ENCODE results near the gene MISFA.
"Not testable (repeated sequence)": the region's sequence is repeated elsewhere in the genome, so short reads cannot be mapped to it uniquely, and the experiment has no call there.

The MISFA gene

DNA sequence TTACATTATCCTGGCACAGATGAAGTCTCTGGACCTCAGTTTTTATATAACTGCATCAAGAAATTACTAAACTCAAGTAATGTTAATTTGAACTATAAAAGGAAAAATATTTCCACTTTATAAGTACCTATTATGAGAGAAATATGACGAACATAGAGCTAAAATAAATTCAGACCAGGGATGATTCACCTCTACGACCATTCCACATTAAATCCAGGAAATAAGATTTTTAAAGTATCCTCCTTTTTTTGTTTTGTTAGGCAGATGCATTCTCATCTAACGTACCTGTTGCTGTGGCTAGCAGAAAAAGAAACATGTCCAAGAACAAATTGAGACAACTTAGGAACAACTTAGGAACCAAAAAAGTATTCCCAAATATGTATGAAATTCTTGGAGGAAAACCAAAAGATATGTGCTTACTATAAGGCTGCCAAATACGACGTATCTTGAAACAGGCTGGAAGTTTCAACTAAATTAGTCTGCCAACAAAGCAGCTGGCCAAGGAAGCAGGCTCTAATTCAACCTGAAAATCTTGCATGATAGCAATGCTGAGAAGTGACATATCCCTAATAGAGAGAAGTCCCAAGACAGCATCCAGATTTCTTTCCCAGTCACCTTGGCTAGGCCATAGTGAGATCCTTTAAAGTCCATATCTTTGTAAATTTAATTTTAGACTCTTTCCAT is 18.9 kb downstream of the MISFA start:
- no peak for DNase-seq

DNA sequence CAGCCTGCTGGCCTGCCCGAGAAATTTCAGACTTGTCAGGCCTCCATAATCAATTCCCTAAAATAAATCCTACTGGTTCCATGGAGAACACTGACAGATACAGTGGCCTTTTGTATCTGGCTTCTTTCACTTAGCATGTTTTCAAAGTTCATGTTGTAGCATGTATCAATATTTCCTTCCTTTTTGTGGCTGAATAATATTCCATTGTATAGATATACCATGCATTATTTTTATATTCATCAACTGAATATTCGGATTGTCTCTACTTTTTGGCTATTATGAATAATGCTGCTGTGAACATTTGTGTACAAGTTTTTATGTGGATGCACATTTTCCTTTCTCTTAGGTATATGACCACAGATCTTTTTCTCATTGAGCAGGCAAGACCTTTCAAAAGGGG is 24.1 kb downstream of the MISFA start:
- no peak for DNase-seq

DNA sequence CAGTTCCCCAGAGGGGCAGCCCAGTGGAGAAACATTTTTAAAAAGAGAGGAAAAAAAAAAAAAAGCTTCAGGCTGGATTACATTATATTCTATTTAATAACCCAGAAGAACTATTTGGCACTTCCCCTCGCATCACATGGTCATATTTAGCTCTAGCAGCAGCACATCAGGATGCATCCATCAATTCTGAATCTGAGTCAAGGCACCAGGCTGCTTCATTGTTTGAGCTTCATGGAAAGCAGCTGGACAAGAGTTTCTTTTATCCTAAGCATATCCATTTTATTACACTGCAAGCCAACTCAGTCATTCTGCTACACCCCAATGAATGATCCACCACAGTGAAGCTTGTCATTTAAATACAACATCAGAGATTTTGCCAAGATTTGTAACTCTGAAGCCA is 24.6 kb downstream of the MISFA start:
- no peak for DNase-seq

DNA sequence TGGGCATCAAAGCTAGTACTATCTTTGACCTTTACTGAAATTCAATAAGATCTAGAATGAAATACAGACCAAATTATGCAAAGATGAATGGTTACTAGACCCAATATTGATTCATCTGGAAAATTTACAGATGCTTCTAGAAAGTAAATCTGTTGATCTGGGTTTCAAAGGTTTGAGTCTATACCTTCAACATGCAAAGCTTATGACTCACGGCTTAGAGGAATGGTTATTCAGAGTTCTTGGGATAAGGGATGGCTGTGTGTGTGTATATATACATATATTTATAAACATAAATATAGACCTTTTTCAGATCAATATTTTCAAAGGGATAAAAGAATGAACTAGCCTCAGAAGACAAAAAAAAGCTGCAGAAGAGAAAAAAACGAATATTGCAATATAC is 33.3 kb downstream of the MISFA start:
- no peak for DNase-seq

DNA sequence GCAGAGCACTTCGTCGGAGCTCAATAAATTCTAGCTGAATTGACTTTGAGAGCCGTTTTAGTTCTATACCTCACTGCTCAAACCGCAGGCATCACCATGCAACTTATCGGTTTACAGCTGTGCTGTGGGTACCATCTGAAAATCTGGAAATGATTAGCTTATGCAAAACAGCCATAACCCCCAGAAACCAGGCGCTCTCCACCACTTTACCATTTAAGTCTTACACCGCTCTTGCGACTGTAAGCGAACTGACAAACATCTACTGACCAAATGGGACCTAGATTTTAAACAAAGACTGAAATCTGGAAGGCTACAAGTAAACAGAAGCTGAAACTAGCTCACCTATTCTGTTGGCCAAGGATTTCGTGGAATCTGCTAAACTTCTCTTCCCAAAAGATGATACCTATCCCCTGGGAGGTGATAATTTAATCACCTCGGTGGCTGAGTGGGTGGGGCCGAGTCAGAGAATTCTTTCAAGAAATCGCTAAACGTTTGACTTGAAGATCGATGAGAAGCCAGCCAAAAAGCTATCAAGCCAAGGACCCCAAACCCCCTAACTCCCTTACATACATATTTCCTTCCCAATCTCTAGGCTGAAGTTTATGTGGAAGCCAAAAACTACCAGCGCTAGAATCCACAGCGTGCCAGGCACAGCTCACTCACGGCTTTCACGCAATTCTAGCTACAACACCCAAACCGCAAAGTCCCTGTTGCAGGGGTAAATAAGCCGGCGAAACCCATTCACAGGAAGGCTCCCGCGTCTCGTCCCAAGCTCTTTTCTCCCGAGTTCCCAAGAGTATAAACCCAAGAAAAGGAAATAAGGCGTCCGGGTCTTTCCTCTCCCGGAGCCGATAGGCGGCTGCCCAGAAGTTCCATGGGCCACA is 33.9 kb downstream of the MISFA start:
- DNase-seq: no peak

DNA sequence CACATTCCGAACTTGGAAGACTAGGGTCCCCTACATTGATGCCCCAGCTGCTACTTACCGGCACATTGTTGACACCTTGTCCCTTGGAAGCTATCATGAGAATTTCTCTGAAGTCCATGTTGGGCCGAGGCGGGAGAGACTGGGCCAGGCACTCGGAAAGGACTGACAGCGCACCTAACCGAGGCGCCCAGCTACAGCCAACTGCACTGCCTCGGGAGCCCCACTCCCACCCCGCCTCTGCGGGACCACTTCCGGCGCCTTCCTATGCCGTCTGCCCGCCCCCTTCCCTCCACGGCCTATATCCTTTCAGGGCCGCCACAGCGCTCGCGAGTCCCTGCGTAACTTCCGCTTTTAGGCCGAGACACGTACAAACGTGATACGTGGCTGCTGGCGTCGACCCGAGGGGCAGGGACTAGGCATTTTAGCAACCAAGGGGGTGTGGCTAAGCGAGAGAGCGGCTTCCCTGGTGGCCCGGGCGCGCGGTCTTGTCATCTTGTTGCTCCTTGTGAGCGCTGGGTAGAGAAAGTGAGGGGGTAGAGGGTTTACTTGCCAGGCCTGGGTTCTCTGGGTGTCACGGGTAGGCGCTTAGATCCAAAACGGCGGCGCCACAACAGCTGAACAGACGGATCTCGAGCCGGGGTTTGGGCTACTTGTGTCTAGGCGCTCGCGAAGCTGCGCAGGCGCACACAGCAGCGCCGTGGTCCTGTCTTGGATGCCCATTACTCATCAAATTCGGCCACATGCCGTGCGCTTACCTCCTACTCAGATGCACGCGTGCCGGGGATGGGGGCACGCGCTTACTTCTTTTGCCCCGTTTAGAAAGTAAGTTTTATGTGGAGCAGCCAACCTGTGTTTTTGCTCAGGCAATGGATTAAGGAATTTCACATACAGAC is 34.8 kb downstream of the MISFA start, which contains the start of gene SPTY2D1:
Gene SPTY2D1 (minus strand): TSS at position 203 of the 893 bp plus-strand sequence. CDS start 85 bp downstream, at position 118.
- peak; percentile 88 to 96 (median 93) for DNase-seq

DNA sequence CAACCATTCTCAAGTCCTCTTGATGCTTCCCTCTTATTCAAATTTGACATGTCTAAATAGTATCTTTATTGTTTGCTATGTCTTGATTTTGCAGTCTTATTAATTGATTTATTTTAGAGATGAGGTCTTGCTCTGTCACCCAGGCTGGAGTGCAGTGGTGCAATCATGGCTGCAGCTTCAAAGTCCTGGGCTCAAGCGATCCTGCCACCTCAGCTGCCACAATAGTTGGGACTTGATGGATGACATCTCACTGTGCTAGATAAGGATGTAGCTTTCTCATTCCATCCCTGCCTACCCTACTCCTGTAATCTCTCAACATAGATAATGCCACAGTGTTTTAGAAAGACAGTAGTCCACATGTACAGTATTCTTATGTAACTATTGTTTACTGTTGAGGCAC is 42.1 kb downstream of the MISFA start:
- no peak for DNase-seq

DNA sequence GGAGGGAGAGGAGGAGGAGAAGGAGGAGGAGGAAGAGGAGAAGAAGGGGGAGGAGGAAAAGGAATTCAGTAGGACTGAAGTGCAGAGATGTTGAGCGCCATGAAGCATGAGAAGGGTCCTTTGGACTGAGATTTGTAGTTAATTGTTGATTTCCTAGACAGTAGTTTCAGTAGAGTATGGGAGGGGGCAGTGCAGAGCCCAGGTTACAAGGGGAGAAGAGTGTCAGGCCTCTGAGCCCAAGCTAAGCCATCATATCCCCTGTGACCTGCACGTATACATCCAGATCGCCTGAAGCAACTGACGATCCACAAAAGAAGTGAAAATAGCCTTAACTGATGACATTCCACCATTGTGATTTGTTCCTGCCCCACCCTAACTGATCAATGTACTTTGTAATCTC is 43.4 kb downstream of the MISFA start:
- DNase-seq: not testable (repeated sequence)

DNA sequence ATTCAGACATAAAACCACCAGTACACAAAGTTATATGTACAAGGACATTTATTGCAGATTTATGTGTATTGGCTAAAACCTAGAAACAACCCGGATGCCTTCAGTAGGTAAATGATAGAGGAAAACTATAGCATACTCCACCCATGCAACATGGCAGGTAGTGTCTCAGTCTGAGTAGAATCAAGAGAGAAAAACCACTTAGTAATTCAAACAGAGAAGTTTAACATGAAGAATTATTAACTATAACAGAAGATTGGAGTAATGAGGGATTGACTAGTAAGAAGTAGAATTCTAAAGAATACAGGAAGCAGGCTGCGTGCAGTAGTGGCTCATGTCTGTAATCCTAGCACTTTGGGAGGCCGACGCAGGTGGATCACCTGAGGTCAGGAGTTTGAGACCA is 50.8 kb downstream of the MISFA start:
- DNase-seq: no peak

DNA sequence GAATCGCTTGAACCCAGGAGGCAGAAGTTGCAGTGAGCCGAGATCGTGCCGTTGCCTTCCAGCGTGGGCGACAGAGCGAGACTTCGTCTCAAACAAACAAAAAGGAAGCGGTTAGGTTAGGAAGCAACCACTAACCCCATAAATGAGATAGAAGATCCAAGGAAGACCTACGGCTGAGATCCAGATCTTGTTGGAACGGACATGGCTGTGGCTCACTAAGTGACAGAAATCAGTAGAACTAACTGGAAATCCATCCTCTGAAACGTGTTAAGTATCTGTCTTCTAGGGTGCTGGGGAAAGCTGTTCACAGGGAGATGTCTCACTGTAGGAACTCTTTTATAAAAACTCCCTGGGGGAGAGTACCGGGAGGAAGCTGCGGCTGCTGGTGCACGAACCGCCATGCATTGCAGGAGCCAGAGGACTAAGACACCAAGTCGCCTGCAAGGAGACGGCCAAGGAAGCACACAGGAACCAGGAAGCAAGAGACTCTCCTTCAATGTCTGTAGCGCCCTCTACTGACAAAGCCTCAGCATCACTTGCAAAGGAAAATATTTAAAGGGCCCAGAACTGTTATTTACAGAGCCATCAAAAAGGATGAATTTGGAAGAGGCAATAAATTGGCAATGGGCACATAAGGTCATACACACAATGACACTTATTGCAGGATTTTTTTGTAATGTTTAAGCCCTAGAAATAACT is 51.4 kb downstream of the MISFA start:
- no peak for DNase-seq

All from activated CD4-positive, CD25-positive, alpha-beta regulatory T cell (primary cell).